GM21528 (cell line): ENCODE results near the gene URM1.

Experiments used
- ATAC-seq: cut with Tn5 transposase; IDR thresholded peaks from one replicate; pipeline ENCODE4 v1.9.1; 2021; ENCODE audit warnings: mild to moderate bottlenecking, moderate library complexity; ENCODE audit not compliant: unreplicated experiment, low FRiP score

The URM1 gene

DNA sequence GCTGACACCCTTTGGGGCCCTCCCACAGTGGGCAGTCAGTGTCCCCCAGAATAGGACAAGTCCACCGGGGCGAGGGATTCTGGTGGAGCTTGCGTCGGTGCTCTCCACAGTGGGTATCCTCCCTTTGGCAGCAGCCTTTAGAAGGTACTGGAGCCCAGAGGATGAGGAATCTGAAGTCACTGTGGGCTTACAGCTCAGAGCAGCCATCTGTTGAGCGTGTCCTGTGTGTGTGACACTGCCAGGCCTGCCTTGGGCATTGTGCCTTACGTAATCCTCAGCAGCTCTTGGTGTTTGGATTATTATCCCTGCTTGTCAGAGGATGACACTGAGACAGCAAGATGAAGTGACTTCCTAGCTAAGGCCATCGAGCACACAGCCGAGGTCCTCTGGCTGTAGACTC lies 12.6 kb downstream of the URM1 start:
- ATAC-seq, result no peak

DNA sequence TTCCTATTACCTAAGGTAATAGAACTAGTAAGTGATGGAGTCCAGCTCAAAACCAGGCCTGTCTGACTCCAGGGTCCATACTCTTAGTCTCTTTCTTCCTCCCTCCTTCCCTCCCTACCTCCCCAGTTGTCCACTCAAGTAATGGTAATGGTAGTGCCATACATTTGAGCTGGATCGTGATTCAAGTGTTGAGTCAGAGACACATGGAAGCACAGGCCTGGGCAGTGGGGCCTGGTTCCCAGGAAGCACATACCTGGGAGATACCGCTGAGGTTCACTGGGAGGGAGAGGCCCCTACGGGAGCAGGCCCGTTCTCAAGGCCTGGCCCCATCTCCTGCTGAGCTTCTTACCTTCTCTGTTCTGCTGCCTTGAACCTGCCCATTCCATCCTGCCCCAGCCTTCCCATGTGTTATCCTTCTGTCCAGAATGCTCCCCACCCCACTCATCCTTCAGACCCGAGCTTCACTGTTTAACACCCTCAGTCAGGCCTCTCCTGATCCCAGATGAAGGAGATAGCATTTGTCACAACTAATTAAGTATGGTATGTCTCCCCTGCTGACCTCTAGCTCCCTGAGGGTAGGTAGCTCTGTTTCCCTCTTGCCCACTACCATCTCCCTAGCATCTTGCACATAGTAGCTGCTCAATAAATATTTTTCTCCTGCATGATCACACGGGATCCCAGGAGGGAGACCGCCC lies 13.8 kb downstream of the URM1 start:
- ATAC-seq, result no peak

DNA sequence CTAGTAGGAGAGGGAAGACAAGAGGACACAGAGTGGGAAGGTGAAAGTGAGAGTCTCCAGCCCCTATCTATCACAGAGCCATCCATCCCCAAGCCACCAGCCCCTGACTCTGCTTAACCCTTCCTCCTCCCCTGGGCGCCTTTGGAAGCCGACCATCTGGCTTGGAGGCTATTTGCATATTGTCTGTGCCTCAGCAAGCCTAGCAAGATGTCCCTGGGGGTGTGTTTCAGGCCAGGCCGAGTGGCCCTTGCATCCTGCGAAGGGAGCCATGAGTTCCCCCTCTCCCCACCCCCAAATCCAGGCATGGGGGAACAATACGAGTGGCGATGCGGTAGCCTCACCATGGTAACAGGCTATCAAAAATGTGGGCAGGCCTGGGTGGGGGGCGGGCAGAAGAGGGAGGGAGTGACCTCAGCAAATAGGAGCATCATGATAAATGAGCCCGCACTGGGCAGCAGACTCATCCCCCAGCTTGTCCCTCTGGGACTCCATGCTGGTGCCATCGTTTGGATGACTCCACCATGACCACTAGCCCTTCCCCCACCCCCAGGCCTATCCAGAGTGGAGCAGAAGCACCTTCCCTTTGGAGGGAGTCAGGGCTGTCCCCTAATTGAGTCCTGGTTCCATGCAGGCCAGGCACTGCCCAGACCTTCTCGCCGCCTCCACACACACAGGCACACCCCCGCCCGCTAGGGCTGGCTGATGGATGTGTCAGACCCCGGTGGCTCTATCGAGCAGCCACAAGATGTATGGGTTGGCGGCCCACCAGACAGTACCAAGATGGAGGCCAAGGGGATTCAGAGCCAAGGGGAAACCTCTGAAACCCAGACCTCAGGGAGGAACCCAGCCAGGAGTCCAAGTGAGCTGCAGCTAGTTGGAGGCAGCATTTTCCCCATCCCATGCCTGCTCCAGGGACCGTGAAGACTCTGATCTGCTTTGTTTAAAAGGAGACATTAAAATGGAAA lies 14.6 kb downstream of the URM1 start:
- ATAC-seq, result no peak

DNA sequence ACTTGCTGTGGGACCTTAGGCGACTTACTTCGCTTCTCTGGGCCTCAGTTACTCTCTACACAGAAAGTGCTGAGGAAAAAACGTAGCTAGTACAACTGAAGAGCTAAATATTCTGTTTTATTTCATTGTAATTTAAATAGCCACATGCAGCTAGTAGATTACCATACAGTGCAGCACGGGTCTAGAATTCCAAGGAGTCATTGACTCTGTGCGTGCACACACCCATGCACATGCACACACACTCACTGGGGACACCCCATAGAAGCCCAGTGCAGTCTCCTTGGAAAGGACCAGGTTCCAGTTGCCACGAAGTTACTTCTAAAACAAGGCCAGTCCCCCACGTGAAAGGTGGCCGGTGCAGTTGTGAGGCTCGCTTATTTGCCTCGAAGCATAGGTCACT lies 17.0 kb downstream of the URM1 start:
- no peak for ATAC-seq

DNA sequence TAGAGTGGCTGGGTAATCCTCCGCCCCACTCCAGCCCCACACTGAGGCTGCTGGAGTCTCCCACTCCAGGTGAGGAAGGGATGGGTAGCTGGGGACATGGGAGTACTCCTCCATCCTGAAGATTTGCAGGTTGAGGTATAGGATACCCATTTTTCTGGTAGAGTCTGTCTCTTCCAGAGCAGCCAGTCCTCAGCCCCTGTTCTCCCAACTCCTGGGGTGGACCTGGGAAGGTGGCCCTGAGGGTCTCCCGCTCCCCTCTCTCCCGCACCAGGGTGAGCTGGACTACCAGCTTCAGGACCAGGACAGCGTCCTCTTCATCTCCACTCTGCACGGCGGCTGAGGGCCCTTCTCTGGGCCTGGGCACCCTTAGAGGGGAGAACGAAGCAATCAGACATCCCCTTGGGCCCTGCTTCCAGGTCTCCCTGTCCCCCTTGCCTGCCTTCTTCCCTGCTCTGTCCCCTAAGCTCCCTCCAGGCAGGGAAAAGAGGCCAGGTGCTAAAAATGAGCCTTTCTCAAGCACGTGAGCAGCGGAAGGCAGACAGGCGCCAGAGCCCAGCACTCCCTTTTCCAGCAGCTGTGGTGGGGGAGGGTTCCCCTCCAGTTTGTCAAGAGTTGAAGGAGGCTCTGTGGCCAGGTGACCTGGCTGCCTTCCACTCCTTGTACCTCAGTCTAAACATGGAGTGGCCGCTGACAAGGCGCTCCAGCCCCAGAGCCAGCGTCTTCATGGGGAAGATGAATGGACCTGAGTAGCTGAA lies 18.4 kb downstream of the URM1 start:
- ATAC-seq, result no peak

DNA sequence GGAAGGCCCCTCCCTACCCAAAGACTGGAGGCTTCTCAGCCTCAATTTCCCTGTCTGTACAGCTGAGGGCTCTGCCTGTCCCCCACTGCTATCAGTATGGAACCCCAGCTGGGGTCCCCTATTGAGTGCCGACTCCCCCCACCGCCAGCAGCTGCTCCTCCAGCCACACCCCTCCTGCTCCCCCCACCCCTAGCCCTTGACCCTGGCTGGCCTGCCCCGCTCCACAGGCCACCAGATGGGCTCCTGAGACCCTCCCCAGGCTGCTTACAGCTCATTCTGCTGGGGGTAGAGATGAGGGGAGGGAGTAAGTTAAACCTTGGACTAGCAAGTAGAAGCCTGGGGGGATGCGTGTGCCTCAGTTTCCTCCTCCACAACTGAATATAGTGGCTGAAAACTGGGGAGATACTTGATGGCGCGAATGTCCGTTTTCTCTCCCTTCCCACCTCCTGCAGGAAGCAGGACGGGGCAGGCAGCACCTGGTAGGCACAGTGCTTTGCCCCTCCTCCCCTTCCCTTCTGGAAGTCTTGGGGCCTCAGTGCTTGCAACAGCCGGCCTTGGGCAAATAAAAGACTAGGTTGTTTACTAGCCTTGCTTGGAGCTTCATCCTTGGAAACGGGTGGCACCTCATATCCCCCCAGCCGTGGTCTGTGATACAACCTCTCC lies 19.1 kb downstream of the URM1 start:
- no peak for ATAC-seq

DNA sequence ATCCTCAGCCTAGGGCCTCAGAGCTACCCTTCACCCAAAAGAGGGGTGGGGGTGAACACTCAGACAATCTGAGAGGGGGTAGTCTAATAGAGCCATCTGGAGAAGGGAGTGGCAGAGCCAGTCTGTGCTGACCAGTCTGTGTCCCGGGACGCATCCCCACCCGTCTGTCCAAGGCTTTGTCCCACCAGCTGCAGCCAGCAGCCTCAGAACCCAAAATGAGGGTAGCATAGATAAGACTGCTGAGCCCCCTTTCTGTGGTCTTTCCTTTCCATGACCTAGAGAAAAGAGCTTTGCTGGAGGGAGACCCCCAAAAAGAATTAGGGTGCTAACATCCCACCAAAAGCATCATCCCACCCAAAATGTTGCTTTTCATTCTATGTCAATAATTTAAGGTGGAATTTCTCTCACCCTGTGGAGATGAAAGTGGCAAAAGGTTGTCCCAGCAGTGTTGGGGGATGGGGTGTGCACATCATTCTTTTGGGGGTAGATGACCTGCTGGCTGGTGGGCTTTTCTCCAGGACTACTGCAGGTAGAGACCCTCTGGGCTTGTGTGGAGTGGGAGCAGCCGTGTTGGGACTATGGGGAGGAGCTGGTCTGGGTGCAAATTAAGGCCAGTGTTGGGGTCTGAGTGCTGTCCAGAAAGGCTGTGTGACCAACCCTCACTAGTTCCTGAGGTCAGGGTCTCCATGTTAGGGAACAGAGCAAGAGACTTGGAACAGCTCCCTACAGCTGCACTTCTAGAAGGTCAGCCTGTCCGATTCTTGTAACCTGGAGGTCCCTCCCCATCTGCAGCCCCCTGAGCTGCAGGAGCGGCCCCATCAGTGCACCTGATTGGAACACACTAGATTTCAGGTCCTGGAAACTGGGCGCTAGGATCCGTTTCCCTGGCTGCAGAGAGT lies 19.9 kb downstream of the URM1 start:
- ATAC-seq, result no peak

DNA sequence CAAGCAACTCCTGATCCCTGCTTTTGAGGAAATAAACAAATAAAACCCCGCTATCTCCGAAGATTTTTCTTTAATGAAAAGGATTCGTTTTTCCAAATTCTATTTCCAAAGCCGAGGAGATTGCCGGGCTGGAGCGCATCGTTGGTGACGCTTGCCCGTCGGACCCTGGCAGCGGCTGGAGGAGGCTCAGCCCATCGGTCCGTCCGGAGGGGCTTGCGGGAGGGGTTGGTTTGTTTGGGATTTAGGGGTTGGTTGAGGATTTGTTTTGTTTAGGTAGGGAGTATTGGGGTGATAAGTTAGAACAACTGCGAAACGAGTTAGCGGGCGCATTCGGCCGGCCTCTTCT lies 20.8 kb downstream of the URM1 start:
- no peak for ATAC-seq

DNA sequence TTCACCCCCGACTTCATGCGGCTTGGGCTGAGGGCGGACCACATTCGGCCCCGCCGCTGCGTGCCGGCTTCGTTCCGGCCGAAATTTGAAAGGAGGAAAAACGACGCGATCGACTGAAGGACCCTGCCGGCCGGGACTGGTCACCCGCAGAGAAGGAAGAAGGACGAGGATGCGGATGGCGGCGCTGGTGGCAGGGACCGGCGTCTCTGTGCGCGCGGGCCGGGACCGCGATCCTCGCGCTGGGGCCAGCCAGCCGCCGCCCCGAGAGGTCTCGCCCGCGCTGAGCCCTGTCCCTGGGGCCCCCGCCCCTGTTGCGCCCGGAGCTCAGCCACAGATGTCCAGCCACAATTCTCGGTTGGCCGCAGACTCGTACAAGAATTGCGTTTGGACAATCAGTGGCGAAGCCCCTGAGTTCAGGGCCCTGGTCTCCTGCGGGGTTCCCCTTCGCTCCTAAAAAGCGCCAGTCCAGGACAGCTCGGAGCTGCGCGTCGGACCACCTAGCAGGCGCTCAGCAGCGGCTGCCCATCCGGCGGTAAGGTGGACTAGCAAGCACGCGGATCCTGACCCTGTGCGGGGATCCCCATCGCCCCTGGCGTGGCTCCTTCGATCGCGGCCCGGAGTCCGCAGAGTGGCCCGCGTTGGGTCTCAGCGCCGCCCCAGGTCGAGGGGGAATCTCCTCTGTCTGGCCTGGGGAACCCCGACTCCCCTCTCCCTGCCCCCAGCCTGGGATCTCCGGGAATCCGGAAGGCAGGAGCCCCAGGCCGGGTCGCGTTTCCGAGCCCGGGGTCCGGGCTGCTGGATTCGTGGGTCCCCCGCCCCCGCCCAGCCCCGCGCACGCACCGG lies 21.3 kb downstream of the URM1 start:
- ATAC-seq, result no peak

DNA sequence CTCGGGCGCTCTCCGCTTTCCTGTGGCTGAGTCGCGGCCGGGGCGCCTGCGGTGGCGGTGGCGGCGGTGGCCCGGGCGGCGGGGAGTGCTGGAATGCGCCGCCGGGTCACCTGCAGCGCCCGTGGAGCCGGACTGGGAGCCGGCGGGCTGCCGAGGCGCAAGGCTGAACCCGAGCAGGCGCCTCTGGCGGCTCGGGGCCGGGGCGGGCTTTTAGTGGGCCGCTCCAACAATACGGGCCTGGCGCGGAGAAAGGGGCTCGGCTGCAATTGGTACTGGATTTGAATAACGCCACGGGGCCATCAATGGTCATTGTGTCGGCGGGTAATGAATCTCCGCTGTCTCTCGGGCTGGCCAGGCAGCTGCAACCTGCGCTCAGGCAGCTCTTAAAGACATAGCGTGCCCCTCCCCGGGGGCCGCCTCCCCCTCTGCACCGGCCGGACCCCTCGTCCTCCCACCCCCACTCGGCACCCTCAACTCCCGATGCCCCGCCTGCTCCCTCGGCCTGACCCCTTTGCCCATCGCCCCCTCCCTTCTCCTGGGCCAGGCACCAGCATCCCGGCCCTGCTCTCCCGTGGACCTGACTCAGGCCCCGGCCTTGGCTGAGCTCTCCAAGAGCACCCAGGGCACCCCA lies 22.1 kb downstream of the URM1 start:
- ATAC-seq, result no peak

DNA sequence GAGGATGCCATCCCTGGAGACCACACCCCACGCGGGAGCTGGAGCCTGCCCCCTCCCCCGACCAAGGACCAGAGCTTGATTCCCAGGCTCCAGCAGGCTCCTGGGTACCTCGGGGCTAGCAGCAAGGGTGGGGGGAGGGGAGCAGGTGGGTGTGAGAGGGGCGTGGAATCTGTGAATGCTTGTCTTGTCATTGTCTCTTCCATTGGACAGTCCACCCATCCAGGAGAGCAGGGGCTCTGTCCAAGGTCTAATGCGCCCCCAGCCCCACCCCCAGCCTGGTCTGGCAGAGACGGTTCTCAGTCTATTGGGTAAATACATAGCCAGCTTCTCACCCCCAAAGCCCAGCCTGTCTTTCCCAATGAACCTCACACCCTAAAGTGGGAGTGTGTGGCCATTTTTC lies 22.8 kb downstream of the URM1 start:
- ATAC-seq, result no peak

DNA sequence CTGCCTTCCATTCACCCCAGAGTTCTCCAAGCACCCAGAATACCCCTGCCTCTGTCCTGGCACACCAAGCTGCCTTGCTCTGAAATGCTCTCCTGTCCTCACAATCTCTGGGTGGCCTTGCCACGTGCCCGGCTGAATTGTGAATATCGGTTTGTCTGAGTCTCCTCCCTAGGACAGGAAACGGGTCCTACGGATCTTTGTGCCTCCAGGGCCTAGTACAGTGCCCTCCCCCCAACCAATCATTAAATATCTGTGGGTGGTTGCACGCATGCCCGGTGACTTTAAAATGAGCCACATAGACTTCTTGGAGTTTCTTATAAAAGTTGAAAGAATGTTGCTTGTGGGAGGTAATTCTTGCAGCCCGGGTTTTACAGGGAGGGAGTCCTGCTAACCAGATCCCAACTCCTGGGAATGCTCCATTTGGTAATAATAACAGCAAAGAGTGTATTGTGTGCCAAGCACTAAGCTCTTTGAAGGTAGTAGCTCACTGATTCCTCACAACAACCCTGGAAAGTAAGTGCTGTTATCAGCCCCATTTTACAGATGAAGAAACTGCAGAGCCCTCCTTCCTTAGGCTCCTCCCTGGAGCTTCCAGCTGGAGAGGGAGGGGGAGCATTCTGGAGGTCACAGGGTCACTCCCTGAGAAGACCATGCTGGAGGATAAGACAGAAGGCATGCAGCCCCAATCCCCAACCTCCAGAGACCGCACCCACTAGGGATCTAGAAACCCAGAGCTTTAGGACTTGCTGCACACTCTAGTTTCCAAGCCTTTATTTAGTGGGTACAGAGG lies 23.4 kb downstream of the URM1 start:
- no peak for ATAC-seq

DNA sequence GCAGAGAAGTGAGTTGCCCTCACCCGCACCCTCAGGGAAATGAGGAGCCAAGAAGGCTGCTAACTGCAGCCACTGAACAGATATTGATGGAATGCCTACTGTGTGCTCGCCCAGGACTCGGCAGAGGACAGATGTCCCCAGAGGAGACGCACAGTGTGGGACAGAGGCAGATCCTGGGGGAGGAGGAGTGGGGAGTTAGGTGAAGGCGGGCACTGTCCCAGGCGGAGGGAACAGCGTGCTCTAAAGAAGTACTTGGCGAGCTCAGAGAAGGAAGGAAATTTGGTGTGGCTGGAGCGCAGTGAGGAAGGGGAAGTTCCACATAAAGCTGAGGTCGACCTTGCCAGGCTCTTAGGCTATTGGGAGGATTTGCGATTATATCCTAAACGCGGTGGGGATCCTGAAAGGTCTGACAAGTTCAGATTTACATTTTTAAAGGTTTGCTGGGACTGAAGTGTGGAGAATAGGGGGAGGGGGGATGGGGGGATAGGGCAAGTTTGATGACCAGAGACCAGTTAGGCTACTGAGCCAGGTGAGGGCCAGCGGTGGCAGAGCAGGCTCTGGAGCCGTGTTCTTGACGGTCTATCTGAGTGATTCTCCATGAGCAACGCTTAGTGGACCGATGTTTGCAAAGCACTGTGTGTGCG lies 25.9 kb downstream of the URM1 start:
- ATAC-seq, result no peak

DNA sequence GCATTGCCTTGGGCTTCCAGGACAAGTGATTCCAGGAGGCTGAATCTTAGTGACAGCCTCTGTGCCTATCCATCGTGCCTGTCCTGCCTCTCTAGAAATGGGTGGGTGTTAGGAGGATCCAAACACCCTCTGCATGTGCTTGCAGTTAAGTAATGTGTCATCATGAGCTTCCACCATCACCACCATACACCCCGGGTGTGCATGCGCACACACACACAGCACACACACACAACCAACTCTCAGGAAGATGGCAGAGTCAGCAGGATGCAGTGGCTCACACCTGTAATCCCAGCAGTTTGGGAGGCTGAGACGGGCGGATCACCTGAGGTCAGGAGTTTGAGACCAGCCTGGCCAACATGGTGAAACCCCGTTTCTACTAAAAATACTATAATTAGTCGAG lies 26.7 kb downstream of the URM1 start:
- ATAC-seq, result no peak

DNA sequence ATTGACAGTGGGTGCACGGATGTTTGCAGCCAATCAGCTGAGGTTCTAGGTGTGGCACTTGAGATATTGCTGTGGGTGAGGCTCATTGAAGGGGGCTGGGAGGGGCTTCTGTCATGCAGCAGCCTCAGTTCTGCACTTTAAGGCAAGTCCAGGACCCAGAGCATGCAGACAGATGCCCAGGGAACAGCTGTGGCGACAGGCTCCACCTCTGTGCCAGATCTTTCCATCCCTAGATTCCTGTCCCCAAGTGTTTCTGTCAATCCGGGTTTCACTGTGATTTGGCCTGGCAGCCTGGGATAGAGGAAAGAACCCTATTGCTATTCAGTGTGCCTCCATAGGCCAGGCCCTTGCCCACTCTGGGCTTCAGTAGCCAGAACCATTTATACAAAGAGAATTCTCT lies 28.7 kb downstream of the URM1 start:
- ATAC-seq, result no peak

DNA sequence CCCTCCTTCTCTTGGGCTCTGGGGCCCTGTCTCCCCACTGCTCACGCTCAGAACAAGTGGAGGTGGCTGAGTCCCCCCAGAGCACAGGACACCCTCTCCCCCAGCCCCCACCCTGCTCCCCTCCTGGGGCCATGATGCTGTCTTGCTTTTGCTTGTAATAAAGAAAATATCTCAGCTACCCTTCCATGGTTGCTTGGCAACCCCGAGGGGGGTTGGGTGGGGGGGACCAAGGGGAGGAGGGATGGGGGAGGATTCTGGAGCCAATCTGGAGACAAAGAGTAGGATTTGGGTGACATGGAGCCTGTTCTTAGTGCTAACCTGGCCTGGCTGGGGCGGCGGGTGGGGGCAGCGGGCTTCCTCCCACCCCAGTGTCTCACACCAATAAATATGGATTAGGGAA lies 33.4 kb downstream of the URM1 start:
- no peak for ATAC-seq

DNA sequence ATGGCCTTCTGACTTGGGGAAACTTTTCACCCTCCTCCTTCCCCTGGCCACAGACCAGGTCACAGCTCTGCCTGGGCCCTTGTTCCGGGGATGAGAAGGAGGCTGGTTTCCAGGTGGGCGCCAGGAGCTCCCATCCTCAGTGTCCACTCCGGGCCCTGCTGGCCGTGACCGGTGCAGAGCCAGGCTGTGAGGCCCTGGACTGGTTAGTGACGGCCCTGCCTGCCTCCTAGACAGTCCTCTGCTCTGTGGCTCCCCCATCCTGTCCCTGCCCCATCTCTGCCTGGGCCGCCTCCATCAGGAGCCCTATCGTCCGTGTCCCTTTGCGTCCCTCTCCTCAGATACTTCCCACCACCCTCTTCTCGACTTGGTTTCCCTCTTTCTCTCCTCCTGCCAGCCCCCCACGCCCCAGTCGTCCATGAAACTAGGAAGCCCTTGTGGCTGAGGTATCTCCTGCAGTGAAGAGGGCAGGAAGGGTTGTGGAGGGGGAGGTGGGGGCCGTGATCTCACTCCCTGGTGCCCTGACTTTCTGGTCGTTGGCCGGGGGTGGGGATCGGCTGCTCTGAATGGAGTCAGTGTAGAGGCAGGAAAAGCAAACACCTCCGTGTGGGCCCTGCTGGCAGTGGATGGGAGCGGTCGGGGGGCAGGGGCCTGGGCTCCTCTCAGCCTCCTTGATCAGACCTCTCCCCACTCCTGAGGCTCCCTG lies 34.1 kb downstream of the URM1 start:
- ATAC-seq, result no peak
